GM18519 (cell line): ENCODE results near the gene PAX5.

Source experiments
- ATAC-seq: cut with Tn5 transposase; IDR thresholded peaks from one replicate; pipeline ENCODE4 v1.9.1; 2021; ENCODE audit warnings: mild to moderate bottlenecking, moderate library complexity; ENCODE audit not compliant: unreplicated experiment, low FRiP score

Gene PAX5

GRCh38 chr9:36818965-36819870 lies 214.8 kb downstream of the PAX5 start:
- no peak for ATAC-seq

DNA sequence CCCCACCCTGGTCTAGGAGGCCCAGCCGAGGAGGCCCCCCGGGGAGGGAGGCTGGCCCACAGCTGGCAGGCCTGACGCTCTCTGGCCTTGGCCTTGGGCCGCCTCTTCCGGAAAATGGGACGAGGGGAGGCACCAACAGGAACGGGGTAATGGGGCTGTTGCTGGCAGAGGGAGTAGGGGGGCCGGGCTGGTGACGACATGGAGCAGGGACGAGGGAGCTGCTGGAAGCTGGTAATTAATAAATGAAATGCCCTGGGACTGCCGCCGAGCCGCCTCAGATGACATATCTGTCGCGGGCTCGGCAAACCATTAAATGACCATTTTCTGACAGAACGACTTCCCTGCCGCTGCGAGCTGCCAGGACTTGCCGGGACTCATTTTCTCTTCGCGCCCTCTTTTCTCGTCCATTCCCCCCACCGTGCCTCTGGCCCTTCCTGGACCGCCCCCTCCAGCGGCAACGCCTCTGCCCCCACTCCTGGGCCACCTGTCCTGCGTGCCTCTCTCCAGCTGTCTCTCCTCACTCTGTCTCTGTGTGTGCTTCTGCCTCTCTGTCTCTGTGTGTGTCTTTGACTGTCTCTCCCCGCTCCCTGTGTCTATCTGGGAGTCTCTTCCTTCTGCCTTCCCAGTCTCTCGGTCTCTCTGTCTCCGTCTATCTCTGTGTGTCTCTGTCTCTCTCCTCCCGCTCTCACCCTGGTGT lies 215.7 kb downstream of the PAX5 start:
- no peak for ATAC-seq

GRCh38 chr9:36817160-36817834 lies 216.8 kb downstream of the PAX5 start:
- no peak for ATAC-seq

DNA sequence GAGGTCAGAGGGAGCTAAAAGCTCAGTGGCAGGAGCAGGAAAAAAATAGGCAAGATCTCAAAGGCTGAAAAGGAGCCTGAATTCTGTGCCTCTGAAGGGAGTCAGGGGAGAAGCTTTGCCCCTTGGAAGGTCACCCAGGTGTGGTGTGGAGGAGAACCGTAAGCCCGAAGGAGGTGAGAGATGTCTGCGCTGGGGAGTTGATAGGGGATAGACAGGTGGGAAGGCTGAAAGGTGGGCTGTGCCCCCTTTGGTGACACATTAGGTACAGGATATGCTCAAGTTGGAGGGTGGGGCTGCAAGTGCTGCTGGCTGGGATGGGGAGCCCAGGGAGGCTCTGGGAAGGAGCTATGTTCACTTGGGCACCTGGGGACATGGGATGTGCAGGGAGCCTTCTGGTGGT lies 217.7 kb downstream of the PAX5 start:
- no peak for ATAC-seq

DNA sequence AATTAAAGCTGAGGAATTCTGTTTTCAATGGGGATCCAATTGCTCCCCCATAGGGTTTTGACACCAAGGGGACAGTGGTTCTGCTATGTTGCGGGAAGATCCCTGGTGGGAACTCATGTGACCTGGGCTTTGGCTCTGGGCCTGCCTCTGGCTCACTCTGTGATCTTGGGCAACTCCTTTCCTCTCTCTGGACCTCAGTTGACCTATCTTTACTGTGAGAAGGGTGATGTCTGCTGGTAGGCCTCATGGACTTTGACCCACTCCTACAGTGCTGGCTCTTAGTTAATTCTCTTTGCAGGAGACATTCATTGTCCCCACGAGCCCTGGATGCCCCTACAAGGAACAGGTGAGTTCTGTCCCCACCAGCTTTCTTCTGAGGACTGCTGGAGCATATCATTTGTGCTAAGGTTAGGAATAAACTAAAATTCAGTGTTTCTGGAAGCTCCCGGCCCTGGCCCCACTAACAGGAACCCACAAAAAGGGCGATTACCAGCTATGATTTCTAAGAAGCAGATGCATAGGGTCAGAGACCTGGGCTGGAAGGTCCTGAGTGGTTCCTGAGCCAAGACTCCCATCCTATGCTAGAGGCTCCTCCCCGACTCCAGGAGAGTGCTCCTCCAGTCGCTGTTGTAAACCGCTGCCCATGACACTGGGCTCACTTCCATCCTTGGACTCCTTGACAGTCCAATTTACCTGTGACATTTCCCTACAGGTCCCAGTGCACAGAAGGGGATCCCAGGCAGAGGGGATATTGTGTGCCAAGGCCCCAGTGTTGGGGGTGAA lies 218.3 kb downstream of the PAX5 start:
- ATAC-seq = no peak

DNA sequence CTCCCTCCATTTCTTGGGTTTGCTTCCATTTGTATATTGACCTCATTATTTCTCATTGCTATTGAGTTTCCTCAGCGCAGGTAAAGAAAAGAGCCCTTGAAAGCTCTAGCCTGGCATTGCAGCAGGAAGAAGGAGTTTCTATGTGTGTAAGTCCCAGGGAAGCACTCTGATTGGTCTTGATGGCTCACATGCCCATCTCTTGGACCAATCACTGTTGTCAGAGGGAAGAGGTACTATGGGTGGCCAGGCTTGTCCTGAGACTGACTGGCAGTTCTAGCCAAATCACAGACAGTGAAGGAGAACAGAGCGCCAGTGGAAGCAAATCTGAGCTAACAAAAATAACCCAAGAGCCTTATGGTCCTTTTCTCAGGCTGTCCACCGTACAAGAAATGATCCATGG lies 219.0 kb downstream of the PAX5 start:
- no peak for ATAC-seq

DNA sequence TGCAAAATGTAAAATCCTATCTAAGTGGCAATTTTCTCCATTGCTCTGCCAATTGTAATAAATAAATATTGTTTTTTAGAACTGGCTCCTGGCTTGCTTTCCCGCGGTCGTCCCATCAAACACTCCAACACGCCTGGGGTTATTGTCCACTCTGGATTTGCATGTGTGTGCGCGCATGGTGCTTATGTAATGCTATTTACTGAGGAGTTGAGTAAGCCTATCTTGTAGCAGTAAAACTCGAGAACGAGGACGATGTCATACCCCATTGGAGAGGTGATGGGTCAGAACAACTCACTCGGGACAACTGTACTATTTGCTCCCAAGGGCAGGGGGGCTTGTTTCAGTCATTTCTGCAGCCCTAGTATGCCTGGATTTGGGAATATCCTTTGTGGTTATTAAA lies 220.9 kb downstream of the PAX5 start:
- ATAC-seq = no peak

- no peak for ATAC-seq
Observed at GRCh38 chr9:36812556-36812955, 221.5 kb downstream of the PAX5 start.

- no peak for ATAC-seq
Observed at GRCh38 chr9:36808251-36808650, 225.8 kb downstream of the PAX5 start.

GRCh38 chr9:36803961-36804360 lies 230.1 kb downstream of the PAX5 start:
- ATAC-seq = no peak

GRCh38 chr9:36802201-36802920 lies 231.7 kb downstream of the PAX5 start:
- ATAC-seq = no peak

DNA sequence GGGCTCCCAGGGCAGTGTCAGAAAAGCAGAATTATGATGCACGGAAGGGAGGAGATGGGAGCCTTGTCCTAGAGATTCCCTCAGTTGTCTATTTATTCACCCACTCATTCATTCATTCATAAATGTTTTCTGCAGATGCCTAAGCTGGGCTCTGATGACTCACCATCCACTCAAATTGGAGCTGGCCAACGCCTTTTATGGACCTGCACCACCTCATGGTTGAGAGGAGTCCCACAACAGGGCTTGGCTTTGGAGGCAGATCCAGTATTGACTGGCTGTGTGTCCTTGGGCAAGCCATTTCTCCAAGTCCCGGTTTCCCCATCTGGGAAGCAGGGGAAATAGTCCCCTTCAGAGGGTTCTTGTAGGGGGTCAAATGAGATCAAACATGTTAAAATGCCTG lies 233.6 kb downstream of the PAX5 start:
- no peak for ATAC-seq

DNA sequence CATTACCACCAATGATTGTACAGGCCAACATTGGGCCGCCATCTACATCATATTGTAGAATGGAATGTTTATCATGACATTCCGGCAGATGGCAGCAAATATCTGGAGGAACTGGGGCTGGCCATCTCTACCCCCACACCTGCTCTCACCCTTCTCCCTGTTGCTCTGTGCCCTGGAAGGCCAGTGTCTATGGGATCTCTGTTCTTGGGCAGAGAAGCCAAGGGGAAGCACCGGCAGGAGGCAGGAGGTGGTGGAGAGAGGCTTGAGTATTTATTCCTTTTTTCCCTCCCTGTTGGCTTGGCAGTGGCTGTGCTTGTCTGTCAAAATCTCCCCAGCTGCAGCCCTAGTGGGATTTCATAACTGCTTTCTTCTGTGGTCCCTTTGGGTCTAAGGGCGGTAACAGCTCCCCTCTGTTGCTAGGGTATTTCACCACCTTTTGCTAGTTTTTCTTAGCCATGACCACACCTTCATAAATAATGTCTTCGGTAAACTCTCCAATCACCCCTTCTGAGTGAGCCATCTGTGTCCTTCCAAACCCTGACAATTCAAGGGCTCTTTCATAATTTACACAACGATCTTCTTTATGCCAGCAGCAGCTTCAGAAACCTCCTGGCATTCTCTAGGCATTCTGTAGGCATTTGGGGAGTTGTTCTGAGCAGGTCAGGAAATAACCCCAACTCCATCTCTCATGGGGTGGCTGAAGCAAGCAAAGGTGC lies 235.6 kb downstream of the PAX5 start:
- no peak for ATAC-seq

GRCh38 chr9:36797471-36798220 lies 236.4 kb downstream of the PAX5 start:
- no peak for ATAC-seq

DNA sequence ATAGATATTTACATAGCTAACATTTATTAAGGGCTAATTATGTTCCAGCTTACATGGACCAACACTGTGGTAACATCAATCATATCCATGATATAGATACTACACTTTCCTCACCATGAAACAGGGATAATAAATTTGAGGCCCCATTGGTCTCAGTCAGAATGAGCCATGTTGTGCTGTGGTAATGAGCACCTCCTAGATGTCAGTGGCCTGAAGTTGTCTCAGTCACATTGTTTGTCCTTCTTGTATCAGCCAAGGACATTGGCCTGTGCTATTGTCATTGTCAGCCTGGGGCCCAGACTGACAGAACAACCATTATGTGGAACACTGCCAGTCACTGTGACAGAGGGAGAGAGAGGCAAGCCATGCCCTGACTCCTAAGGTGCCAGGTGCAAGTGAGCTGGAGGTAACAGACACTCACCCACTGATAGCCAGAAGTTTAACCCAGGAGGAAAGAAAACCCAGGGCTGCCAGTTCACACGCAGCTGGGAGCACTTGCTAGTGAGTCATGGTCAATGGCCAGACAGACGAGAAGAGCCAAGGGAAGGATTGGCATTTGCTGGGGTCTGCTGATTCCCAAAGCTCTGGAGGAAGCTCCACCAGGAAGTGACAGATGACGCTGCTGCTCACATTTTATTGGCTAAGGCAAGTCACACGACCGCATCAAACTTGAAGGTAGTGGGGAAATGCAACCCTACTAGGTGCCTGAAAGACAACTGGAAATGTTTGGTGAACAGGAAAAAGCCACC lies 237.2 kb downstream of the PAX5 start:
- ATAC-seq = no peak

DNA sequence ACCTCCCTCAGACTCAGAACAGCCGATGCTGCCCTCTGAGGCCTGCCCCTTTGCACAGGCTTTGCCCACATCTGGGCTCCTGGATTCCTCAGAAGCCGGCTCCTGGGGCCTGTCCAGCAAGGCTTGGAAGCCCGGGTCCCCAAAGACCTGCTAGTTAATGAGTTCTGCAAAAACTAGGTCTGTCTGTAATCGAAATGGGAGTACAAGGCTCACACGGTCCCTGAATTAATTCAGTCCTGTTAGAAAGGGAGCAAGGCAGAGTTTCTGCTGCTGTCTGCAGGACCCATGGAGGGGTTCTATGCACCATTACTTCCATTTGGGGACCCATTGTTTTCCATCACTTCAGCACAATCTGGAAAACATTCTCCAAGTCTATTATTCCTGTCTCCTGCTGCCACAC lies 239.6 kb downstream of the PAX5 start:
- ATAC-seq = no peak

- no peak for ATAC-seq
Observed at GRCh38 chr9:36793277-36793676, 240.8 kb downstream of the PAX5 start.
